ENCODE measurements around the gene LY6G5C. TPM values are rescaled to one million over a fixed set of nuclear protein-coding genes. Genes with fewer than 3 reads are reported as not detected.

LY6G5C gene
- total and polyA plus RNA-seq, 7 experiments from 2014 or later, result 2.4 to 10.2 (median 3.2) TPM

DNA sequence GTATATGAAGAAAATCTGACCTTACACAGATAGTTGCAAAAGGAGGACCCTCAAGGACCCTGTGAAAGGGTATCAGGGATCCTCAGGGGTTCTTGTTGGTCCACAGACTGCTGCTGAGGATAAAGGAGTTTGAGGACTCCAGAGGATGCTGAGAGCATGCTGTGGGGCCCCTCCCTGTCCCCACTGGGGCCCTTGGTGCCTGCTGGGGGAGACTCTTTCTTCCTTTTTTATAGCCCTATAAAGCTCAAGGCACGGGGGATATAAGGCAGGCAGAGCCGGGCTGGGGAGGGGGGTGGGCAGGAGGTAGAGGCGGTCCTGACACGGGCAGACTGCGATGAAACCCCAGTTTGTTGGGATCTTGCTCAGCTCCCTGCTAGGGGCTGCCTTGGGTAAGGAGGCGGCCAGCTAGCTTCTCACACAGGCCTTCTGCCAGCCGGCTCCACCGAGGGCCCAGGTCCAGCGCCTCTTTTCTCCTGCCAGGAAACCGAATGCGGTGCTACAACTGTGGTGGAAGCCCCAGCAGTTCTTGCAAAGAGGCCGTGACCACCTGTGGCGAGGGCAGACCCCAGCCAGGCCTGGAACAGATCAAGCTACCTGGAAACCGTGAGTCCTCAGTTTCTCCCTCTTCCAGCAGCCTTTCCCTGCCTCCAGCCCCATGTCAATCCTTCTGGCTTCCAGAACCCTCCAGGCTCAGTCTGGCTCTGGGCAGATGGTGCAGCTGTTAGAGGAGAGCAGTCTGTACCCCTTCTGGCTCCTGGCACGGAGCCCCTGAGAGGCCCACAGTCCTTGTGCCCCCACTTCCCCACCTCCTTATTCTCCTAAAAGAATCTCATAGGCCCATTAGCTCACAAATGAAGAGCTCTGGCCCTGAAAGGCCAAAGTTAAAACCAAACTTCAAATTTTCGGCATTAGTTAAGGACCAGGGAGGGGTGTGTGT is 34.4 kb upstream of the LY6G5C start, which contains the start of gene LY6G6D:
Gene LY6G6D (plus strand): TSS at position 327 of the 937 bp plus-strand sequence. CDS start 8 bp downstream, at position 335.
- peaks cover 4 to 34% (median 21%) of the 10 kb centered on the region in 7 donors for H3K4me1 Mint-ChIP-seq
- H3K36me3 ChIP-seq (ENCODE audit: control insufficient read depth in 2 of 3, insufficient read depth in 3 of 3, low read length in 3 of 3), result no peaks in the 10 kb centered on the region
- H3K9me3 ChIP-seq (ENCODE audit: control insufficient read depth in 2 of 3, low read length in 3 of 3), result no peaks in the 10 kb centered on the region
- peaks cover 0 to 21% (median 0%) of the 10 kb centered on the region in 5 donors for H3K27me3 Mint-ChIP-seq
- H3K4me1 ChIP-seq (ENCODE audit: control insufficient read depth in 2 of 2, insufficient read depth in 2 of 2, low read length in 2 of 2), result peaks cover 7% of the 10 kb centered on the region in 2 donors
- POLR2A ChIA-PET, result interaction anchor here (0.6 to 1.8 kb wide), 7 partner anchors 8 to 558 kb away, joined by 3 to 6 read pairs (median 4); partner anchors contain the start of genes ABHD16A and MPIG6B
- peaks cover 0 to 3% (median 0%) of the 10 kb centered on the region in 11 donors for H3K9me3 Mint-ChIP-seq
- no peaks in the 10 kb centered on the region for H3K27me3 ChIP-seq (ENCODE audit: control insufficient read depth in 2 of 2, insufficient read depth in 2 of 2, low read length in 2 of 2)
- no peak for DNase-seq
- CTCF ChIA-PET, result interaction anchor here (0.6 to 1.0 kb wide), 3 partner anchors 9 to 24 kb away, joined by 3 to 4 read pairs (median 4); partner anchors contain the start of gene LY6G6F
- peak within 1 kb of the TSS in 6 of 9 donors; percentile 48 to 90 (median 71) for H3K27ac Mint-ChIP-seq
- no peak within 1 kb of the TSS for H3K27ac ChIP-seq (ENCODE audit: low read depth, low read length)
- H3K36me3 Mint-ChIP-seq, result no peaks in the 10 kb centered on the region
- no peak within 1 kb of the TSS for H3K4me3 Mint-ChIP-seq
- H3K4me3 ChIP-seq (ENCODE audit: low read length), result no peak within 1 kb of the TSS
- ATAC-seq, result no peak
- intact Hi-C loops (cut with micrococcal nuclease), result no loop called here

DNA sequence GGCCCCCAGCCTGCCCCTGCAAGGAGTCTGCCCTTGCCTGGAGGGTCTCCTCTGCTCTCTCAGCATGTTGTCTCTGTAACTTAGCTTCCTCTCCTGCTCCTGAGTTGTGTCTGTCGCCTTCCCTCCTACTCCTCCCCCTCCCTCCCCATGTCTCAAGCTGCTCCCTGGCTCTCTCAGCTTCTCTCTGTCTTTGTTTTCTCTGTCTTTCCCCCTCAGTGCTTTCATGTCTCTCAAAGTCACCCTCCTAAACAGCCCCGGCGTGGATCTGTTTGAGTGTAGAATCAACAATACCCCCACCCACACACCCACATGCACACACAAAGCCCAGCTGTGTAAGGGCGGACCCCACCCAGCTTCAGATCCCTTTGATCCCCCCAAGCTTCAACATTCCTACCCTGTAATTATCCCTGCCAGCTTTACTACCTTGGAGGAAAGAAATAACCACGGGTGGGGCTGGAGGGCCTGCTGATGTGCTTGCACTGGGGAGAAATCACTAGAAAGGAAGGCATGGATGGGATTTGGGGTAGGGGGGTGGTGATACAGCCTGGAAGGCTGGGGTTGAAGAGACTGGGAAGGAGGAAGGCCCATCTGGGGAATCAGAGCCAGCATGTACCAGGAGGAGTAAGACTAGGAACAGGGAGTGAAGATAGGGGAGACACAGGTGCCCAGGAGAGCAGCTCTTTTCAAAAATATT is 33.3 kb upstream of the LY6G5C start:
- Histone ChIP-seq H3K4me1 (ENCODE audit: control insufficient read depth in 2 of 2, insufficient read depth in 2 of 2, low read length in 2 of 2) (peaks cover 7% of the 10 kb centered on the region in 2 donors), H3K27me3 (ENCODE audit: control insufficient read depth in 2 of 2, insufficient read depth in 2 of 2, low read length in 2 of 2) (no peaks in the 10 kb centered on the region), H3K4me3 (ENCODE audit: low read length) (no peak overlapping the region), H3K9me3 (ENCODE audit: control insufficient read depth in 2 of 3, low read length in 3 of 3) (no peaks in the 10 kb centered on the region), H3K36me3 (ENCODE audit: control insufficient read depth in 2 of 3, insufficient read depth in 3 of 3, low read length in 3 of 3) (no peaks in the 10 kb centered on the region), H3K27ac (ENCODE audit: low read depth, low read length) (no peak overlapping the region)
- Mint-ChIP-seq H3K36me3 (no peaks in the 10 kb centered on the region), H3K4me1 (peaks cover 4 to 34% (median 21%) of the 10 kb centered on the region in 7 donors), H3K27ac (peak overlapping the region in 6 of 9 donors; percentile 48 to 90 (median 71)), H3K4me3 (no peak overlapping the region), H3K9me3 (peaks cover 0 to 3% (median 0%) of the 10 kb centered on the region in 11 donors), H3K27me3 (peaks cover 0 to 17% (median 0%) of the 10 kb centered on the region in 5 donors)
- intact Hi-C loops (cut with micrococcal nuclease), result no loop called here
- ATAC-seq, result no peak
- no peak for DNase-seq
- POLR2A ChIA-PET, result interaction anchor here (0.9 to 1.8 kb wide), 5 partner anchors 8 to 24 kb away, joined by 3 to 6 read pairs (median 4); partner anchors contain the start of genes ABHD16A and MPIG6B
- CTCF ChIA-PET, result interaction anchor here (0.7 to 1.0 kb wide), 3 partner anchors 8 to 76 kb away, joined by 3 to 4 read pairs (median 3); partner anchors contain the start of gene LY6G6F

DNA sequence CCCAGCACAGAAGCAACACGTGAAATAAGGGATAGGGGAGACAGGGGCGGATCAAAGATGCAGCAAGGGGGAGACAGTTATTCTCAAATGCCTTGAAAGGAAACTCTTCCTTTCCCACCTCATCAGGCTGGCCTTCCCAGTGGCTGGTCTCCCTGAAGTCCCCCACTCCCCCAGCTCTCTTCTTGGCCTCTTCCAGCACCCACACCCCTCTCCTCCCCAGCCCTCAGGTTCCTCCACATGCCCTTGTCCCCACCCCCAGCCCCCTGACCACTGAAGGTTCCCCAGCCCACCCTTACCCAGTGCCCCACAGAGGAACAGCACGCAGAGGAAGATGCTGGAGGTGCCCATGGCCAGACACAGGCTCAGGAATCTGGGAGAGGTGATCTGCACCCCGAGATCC is 32.6 kb upstream of the LY6G5C start:
- no peaks in the 10 kb centered on the region for H3K9me3 ChIP-seq (ENCODE audit: control insufficient read depth in 2 of 3, low read length in 3 of 3)
- Mint-ChIP-seq H3K27ac (peak overlapping the region in 2 of 9 donors; percentile 2 to 10), H3K27me3 (peaks cover 0 to 17% (median 0%) of the 10 kb centered on the region in 5 donors), H3K9me3 (peaks cover 0 to 3% (median 0%) of the 10 kb centered on the region in 11 donors), H3K36me3 (no peaks in the 10 kb centered on the region), H3K4me1 (peaks cover 4 to 34% (median 21%) of the 10 kb centered on the region in 7 donors), H3K4me3 (no peak overlapping the region)
- H3K4me1 ChIP-seq (ENCODE audit: control insufficient read depth in 2 of 2, insufficient read depth in 2 of 2, low read length in 2 of 2), result peaks cover 7% of the 10 kb centered on the region in 2 donors
- ChIA-PET POLR2A (interaction anchor here (1.5 to 1.8 kb wide), 2 partner anchors 10 kb away, joined by 4 to 6 read pairs; partner anchors contain the start of genes ABHD16A and MPIG6B), CTCF (interaction anchor here (0.7 kb wide), 1 partner anchor 75 kb away, joined by 3 read pairs; no protein-coding TSS in a partner anchor)
- ATAC-seq (no peak), DNase-seq (no peak)
- H3K36me3 ChIP-seq (ENCODE audit: control insufficient read depth in 2 of 3, insufficient read depth in 3 of 3, low read length in 3 of 3), result no peaks in the 10 kb centered on the region
- intact Hi-C loops (cut with micrococcal nuclease), result no loop called here
- no peaks in the 10 kb centered on the region for H3K27me3 ChIP-seq (ENCODE audit: control insufficient read depth in 2 of 2, insufficient read depth in 2 of 2, low read length in 2 of 2)
- no peak overlapping the region for H3K4me3 ChIP-seq (ENCODE audit: low read length)
- no peak overlapping the region for H3K27ac ChIP-seq (ENCODE audit: low read depth, low read length)

DNA sequence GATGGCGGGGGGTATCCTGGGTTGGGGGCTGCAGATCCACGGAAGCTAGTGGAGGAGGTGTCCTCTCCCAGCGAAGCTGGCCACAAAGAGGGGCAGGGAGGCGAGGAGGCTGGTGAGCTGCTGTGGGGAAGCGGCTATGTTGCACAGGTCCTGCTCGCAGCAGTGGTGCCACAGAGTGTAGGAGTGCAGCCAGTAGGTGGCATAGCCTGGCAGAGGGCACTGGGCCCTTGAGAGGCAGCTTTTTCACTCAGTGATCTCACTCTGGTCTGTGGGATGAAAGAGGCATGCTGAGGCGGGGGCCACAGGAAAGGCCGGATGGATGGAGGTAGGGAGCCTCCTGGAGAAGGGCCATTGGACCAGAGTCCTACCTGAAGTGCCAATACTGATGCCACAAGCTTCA is 31.4 kb upstream of the LY6G5C start:
- H3K4me1 ChIP-seq (ENCODE audit: control insufficient read depth in 2 of 2, insufficient read depth in 2 of 2, low read length in 2 of 2), result peaks cover 7% of the 10 kb centered on the region in 2 donors
- POLR2A ChIA-PET, result interaction anchor here (1.0 kb wide), 1 partner anchor 60 kb away, joined by 3 read pairs; the partner anchor contains the start of gene BAG6
- Mint-ChIP-seq H3K36me3 (no peaks in the 10 kb centered on the region), H3K4me3 (no peak overlapping the region), H3K9me3 (peaks cover 0 to 3% (median 0%) of the 10 kb centered on the region in 11 donors), H3K4me1 (peaks cover 4 to 34% (median 21%) of the 10 kb centered on the region in 7 donors), H3K27me3 (peaks cover 0 to 19% (median 0%) of the 10 kb centered on the region in 5 donors), H3K27ac (peak overlapping the region in 3 of 9 donors; percentile 14 to 67 (median 65))
- ATAC-seq (peak; percentile 84), DNase-seq (peak in 2 of 9 donors; percentile 29 to 33)
- H3K9me3 ChIP-seq (ENCODE audit: control insufficient read depth in 2 of 3, low read length in 3 of 3), result no peaks in the 10 kb centered on the region
- no peaks in the 10 kb centered on the region for H3K27me3 ChIP-seq (ENCODE audit: control insufficient read depth in 2 of 2, insufficient read depth in 2 of 2, low read length in 2 of 2)
- no peak overlapping the region for H3K4me3 ChIP-seq (ENCODE audit: low read length)
- CTCF ChIA-PET, result interaction anchor here (0.8 to 1.6 kb wide), 3 partner anchors 9 to 31 kb away, joined by 3 to 5 read pairs (median 4); partner anchors contain the start of genes ABHD16A and LY6G5C
- no peaks in the 10 kb centered on the region for H3K36me3 ChIP-seq (ENCODE audit: control insufficient read depth in 2 of 3, insufficient read depth in 3 of 3, low read length in 3 of 3)
- intact Hi-C loops (cut with micrococcal nuclease), result no loop called here
- no peak overlapping the region for H3K27ac ChIP-seq (ENCODE audit: low read depth, low read length)

DNA sequence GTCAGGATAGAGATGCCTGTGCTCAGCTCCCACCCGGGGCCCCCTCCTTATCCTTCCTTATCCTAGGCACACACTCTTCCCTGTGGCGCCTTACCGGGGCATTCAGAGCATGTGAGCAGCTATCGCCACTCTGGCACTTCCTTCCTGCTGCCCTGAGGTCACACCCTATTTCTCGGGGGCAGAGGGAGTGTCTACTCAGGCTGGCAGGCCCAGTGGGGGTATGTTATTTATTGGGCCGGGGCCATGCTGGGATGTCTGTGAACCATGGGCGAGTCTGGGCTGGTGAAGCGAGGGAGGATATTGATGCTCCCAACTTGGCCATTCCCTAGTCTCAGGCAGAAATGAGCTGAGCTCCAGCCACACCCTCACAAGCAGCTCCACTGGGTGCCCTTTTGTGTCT is 30.4 kb upstream of the LY6G5C start:
- H3K4me3 Mint-ChIP-seq, result no peak overlapping the region

More for the DNA sequence above, 30.4 kb upstream of the LY6G5C start:
- CTCF ChIA-PET, result interaction anchor here (0.6 to 1.2 kb wide), 2 partner anchors 18 to 20 kb away, joined by 3 read pairs; no protein-coding TSS in a partner anchor
- no peak overlapping the region for H3K4me3 ChIP-seq (ENCODE audit: low read length)
- H3K36me3 ChIP-seq (ENCODE audit: control insufficient read depth in 2 of 3, insufficient read depth in 3 of 3, low read length in 3 of 3), result no peaks in the 10 kb centered on the region
- no peak overlapping the region for H3K27ac ChIP-seq (ENCODE audit: low read depth, low read length)
- H3K4me1 ChIP-seq (ENCODE audit: control insufficient read depth in 2 of 2, insufficient read depth in 2 of 2, low read length in 2 of 2), result peaks cover 7% of the 10 kb centered on the region in 2 donors
- POLR2A ChIA-PET, result interaction anchor here (0.6 to 0.8 kb wide), 3 partner anchors 16 to 154 kb away, joined by 3 read pairs; no protein-coding TSS in a partner anchor
- no peaks in the 10 kb centered on the region for H3K9me3 ChIP-seq (ENCODE audit: control insufficient read depth in 2 of 3, low read length in 3 of 3)
- H3K27me3 Mint-ChIP-seq, result peaks cover 0 to 19% (median 0%) of the 10 kb centered on the region in 5 donors
- peaks cover 4 to 34% (median 21%) of the 10 kb centered on the region in 7 donors for H3K4me1 Mint-ChIP-seq
- DNase-seq, result no peak
- intact Hi-C loops (cut with micrococcal nuclease), result no loop called here
- no peaks in the 10 kb centered on the region for H3K36me3 Mint-ChIP-seq
- H3K27ac Mint-ChIP-seq, result peak overlapping the region in 1 of 9 donors; percentile 28
- ATAC-seq, result peak; percentile 49
- no peaks in the 10 kb centered on the region for H3K27me3 ChIP-seq (ENCODE audit: control insufficient read depth in 2 of 2, insufficient read depth in 2 of 2, low read length in 2 of 2)
- peaks cover 0 to 3% (median 0%) of the 10 kb centered on the region in 11 donors for H3K9me3 Mint-ChIP-seq

Data from naive thymus-derived CD4-positive, alpha-beta T cell (primary cell).